ENCODE results near the gene FOXJ1. TPM values are rescaled to one million over a fixed set of nuclear protein-coding genes. Genes with fewer than 3 reads are reported as not detected.

The FOXJ1 gene
- total RNA-seq, 2 donors from 2014 or later: 1.6 to 2.8 TPM

GRCh38 chr17:76163919-76164318, 22.9 kb upstream of the FOXJ1 start:
- ATAC-seq (no peak), DNase-seq (no peak)
- intact Hi-C loops (cut with DNase I, micrococcal nuclease): no loop called here

GRCh38 chr17:76161619-76162266, 20.7 kb upstream of the FOXJ1 start:
- ATAC-seq (no peak), DNase-seq (no peak)
- intact Hi-C loops (cut with DNase I, micrococcal nuclease): no loop called here

DNA sequence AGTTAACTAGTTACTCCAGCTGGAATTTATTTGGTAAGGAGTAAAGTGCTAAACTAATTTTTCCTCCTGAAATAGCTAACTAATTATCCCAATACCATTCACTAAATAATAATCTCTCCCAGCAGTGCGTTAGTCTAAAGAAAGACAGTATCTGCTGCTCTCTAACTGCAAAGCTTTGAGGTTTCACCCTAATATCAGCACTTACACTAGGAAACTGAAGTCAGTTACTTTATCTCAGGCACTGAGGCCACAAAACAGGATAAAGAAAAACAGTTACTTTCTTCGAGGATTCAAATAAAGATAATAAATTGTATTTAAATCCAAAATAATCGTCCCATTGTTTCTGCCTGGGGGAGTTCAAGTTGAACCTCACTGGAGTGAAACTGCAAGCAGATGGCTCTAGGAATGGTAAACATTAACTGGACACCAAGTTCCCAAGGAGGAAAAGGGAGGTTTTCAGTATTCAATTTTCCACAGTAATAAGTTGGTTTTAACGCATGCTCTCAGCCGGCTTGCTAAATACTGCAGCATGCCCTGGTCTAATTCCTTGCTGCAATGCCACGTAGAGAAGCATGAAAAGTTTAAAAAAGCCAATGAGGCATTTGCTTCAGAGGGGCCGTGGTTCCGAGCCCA, 20.0 kb upstream of the FOXJ1 start:
- intact Hi-C loops (cut with DNase I, micrococcal nuclease): no loop called here
- DNase-seq (no peak), ATAC-seq (no peak)

DNA sequence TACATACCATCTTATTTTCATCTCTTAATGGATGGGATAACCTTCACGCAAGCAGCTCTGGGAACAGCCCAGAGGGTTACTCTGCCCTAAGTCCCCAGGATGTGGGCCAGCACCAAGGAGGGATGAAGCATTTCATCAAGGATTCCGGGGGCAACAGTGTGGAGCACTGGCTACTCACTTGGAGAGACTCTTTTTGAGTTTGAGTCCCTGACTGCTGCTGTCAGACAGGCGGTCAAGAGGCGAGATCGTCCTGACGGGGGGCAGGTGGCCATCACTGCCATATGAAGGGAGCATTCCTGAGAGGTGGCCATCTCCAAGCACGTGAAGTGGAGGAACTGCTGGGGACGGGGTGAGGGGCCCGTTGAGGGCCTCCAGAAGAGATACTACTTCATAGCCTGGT, 18.1 kb upstream of the FOXJ1 start:
- ATAC-seq (no peak), DNase-seq (no peak)
- intact Hi-C loops (cut with DNase I, micrococcal nuclease): no loop called here

DNA sequence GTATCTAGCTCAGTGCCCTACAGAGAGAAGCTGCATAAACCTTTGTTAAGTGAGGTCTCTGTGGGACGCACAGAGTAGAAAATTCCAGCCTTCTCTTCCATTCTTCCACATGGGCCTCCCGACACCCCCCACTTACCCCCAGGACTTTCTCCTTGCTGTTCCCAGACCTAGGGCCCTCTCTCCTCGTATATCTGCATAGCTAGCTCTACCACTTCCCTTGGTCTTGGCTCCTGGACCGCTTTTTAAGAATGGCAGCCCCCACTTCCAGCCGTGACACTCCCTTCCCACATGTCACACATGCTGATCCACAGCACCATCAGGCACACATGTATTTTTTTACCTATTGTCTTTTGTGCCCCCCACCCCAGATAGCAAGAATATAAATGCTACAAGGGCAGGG, 16.7 kb upstream of the FOXJ1 start:
- DNase-seq (no peak), ATAC-seq (no peak)
- intact Hi-C loops (cut with DNase I, micrococcal nuclease): no loop called here

GRCh38 chr17:76156662-76156991, 15.6 kb upstream of the FOXJ1 start:
- intact Hi-C loops (cut with DNase I, micrococcal nuclease): no loop called here
- ATAC-seq: no peak
- no peak for DNase-seq

- DNase-seq (peak in 1 of 2 donors; percentile 50), ATAC-seq (peak; percentile 97)
- intact Hi-C loops (cut with DNase I, micrococcal nuclease): no loop called here
These were observed 15.1 kb upstream of the FOXJ1 start for GRCh38 chr17:76155988-76156661.

DNA sequence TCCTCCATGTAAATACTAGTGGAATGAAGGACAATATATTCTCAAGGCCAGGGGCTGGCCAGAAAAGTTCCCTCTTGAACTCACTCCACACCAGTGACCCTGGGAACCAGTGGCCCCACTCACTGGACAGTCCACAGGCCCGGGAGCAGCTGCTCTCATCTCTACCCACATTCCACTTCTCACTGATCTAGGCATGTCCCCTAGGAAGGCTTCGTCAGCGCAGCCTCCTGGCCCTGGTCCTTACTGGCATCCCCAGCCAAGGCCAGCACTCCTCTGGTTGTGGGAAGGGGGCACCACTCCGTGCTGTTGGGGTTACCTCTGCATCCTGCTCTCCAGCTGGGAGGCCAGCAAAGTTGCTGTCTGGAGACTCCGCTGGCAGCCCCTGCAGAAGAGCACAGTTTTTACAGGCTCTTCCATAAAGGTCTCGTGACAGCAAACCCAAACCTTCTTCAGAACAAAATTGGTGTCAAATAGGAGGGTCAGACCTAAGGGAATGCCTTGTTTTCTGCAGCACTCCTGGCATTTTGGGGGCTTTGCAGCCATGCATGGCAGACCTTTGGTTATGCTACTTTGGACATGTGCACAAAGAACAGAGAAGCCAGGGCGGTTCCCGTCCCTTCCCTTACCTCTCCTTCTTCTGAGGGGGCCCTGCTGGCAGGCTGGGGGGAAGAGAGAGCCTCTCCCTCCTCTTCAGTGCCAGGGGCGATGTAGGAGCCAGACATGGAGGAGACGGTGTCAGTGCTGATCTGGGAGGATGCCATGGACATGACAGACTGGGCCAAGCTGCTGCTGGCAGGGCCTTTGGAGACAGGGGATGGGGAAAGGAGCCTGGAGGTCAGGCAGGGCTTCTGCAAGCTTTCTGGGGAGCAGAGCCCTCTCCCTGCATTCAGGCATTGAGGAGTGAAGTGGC, 14.1 kb upstream of the FOXJ1 start:
- no peak for DNase-seq
- intact Hi-C loops (cut with DNase I, micrococcal nuclease): no loop called here
- no peak for ATAC-seq

GRCh38 chr17:76154292-76154691, 13.2 kb upstream of the FOXJ1 start:
- ATAC-seq (no peak), DNase-seq (no peak)
- intact Hi-C loops (cut with DNase I, micrococcal nuclease): no loop called here

GRCh38 chr17:76153640-76154039, 12.6 kb upstream of the FOXJ1 start:
- DNase-seq (no peak), ATAC-seq (no peak)
- intact Hi-C loops (cut with DNase I, micrococcal nuclease): no loop called here

GRCh38 chr17:76153202-76153601, 12.2 kb upstream of the FOXJ1 start:
- DNase-seq: no peak
- intact Hi-C loops (cut with DNase I, micrococcal nuclease): no loop called here
- ATAC-seq: no peak

DNA sequence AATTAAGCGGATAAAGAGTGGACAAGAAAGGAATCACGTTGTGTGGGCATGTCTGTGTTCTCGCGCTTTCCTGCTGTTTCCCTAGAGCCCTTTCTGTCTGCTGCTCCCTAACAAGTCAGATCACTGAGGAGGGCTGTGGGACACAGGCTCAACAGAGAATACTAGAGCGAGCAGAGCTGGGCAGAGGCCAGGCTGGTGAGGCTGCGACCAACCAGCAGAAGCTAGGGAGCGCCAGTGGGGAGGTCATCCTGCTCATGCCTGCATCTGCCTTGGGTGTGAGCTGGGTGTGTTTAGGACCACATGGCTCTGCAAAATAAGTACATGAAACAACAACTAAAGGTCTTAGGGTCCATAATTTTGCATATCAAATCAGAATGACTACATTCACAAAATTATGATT, 11.5 kb upstream of the FOXJ1 start:
- DNase-seq (no peak), ATAC-seq (no peak)
- intact Hi-C loops (cut with DNase I, micrococcal nuclease): no loop called here

- DNase-seq: no peak
- intact Hi-C loops (cut with DNase I, micrococcal nuclease): no loop called here
- ATAC-seq: no peak
These were observed 10.9 kb upstream of the FOXJ1 start for GRCh38 chr17:76151896-76152454.

DNA sequence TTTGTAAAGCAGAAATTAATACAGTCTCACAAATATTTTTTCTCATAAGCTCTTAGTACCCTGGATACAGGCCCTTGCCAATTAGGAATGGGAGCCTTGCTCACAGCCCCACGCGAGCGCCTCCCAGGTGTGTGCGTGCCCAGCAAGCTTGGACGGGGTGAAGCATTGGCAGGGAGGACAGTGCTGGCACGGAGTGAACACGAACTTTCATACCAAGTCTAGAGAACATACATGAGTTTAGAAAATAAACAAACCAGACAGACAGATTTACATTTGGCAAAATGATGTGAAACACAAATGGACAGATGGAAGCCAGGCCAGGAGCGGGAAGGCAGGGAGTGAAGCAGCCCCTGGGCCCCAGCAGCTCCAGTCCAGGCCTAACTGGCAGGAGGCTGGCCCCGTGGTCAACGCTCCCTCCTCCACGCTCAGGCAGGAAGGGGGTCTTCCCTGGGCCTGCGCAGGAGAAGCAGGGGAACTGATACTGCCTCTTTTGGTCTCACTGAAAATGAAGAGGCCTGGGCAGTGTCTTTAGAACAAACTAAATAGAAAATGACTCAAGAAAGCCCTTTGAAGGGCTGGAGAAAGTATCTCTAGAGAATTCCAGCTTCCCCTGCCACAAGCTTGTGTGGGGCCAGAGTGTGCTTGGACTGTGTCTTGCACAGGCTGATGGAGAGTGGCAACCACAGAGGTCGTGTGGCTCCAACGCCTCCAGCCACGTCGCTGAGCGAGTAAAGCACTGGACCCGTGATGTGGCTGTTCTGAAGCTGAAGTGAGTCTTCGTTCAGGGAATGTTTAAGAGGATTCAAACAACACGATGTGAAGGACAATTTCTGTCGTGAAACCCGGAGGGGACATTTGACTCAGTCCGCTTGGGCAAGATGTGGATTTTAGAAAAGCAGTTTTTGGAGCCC, 9.9 kb upstream of the FOXJ1 start:
- no peak for DNase-seq
- intact Hi-C loops (cut with DNase I, micrococcal nuclease): no loop called here
- ATAC-seq: no peak

GRCh38 chr17:76149214-76149613, 8.2 kb upstream of the FOXJ1 start:
- ATAC-seq: no peak
- intact Hi-C loops (cut with DNase I, micrococcal nuclease): no loop called here
- no peak for DNase-seq

DNA sequence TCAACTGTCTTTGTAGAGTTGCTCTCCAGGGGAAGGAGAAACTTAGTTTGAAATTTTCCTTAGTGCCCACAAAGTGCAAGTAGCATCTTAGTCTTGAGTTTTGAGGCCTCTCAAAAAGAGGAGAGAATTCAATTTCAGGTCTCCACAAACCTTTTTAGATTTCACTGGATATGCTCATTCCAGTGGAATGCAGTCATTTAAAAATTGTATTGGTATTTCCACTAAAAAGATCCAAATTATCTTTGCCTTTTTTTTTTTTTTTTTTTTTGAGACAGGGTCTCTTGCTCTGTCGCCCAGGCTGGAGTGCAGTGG, 6.9 kb upstream of the FOXJ1 start:
- DNase-seq (no peak), ATAC-seq (no peak)
- intact Hi-C loops (cut with DNase I, micrococcal nuclease): no loop called here

DNA sequence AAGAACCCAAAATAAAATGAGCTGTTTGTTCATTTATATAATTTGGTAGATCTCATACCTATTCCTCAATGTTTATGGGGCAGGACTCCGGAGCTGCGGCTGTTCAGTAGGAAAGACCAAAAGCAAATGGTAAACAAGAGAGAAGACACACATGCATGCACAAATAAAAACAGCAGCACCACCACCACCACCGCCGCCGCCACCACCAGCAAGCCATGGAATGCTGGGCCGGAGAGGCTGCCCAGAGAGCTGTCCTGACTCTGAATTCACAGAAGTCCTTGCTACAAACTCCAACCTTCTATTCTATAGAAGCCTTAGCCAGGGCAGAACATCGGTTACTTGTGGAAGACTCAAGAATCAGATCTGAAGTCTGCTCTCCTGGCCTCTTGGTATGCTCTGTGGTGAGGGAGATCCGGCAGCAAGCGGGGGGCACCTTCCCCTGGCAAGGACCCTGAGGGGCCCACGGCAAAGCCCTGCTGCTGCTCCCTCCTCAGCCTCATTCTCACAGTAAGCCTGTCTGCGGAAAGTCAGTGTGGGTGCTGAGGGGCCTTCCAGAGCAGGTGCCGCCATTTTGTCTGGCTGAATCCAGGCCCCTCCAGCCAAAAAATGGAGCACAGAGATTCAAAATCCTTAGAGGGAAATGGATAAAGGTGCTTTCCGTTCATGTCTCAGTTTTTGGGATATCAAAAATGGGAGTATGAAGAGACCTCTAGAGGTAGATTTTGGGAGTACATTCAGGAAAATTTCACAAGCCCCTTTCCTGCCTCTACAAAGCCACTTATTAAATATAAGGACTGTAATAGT, 6.4 kb upstream of the FOXJ1 start:
- intact Hi-C loops (cut with DNase I, micrococcal nuclease): no loop called here
- no peak for ATAC-seq

More for the DNA sequence above, 6.4 kb upstream of the FOXJ1 start:
- DNase-seq: no peak

All from left colon (tissue), 2 donors.